Keratinocyte (primary cell): ENCODE measurements around the gene CTNND2. TPM values are rescaled to one million over a fixed set of nuclear protein-coding genes. Genes with fewer than 3 reads are reported as not detected.

Experiments
- DNase-seq: peaks from one replicate; pipeline ENCODE4 v3.0.0-alpha.2; 2011; ENCODE audit warnings: low read depth, missing footprints, low spot score
- FAIRE-seq: peaks from 2 replicates; lab custom pipeline; 2011; peaks lifted over from hg19 to GRCh38; lab: Jason Lieb, UNC
- H2AFZ ChIP-seq: 2 replicates; pipeline ENCODE4 v1.6.0; 2012; ENCODE audit warnings: low read length, control low read depth, inconsistent platforms; ENCODE audit not compliant: control insufficient read depth
- H3K27ac ChIP-seq: 2 replicates; pipeline ENCODE4 v1.5.1; 2011; ENCODE audit warnings: low read length; ENCODE audit not compliant: control insufficient read depth, insufficient read depth
- H3K27me3 ChIP-seq: 3 replicates; pipeline ENCODE4 v1.6.0; 2011; ENCODE audit warnings: low read length; ENCODE audit not compliant: control insufficient read depth, insufficient read depth; ENCODE audit errors: extremely low read depth
- H3K36me3 ChIP-seq, 2 experiments: 2 replicates in 1 of 2; 3 replicates in 1 of 2; pipeline ENCODE4 v1.5.1; 2011; ENCODE audit warnings: low read length in 2 of 2, mild to moderate bottlenecking in 1 of 2; ENCODE audit not compliant: control insufficient read depth in 2 of 2, insufficient read depth in 2 of 2; ENCODE audit errors: extremely low read depth in 1 of 2
- H3K4me1 ChIP-seq: 3 replicates; pipeline ENCODE4 v1.5.1; 2011; ENCODE audit warnings: low read length; ENCODE audit not compliant: control insufficient read depth, insufficient read depth; ENCODE audit errors: extremely low read depth
- H3K4me2 ChIP-seq: 3 replicates; pipeline ENCODE4 v1.6.0; 2011; ENCODE audit warnings: low read depth, low read length; ENCODE audit not compliant: control insufficient read depth, insufficient read depth; ENCODE audit errors: extremely low read depth
- H3K4me3 ChIP-seq, 3 experiments: fragments of 200-600 bp in 1 of 3; sonication (generic) in 1 of 3; 2 replicates in 2 of 3; 3 replicates in 1 of 3; pipeline ENCODE4 v1.5.1; 2011 to 2016; ENCODE audit warnings: low read length in 3 of 3, mild to moderate bottlenecking in 3 of 3, control low read depth in 2 of 3, inconsistent platforms in 1 of 3, low read depth in 1 of 3, mixed read lengths in 1 of 3, mixed run types in 1 of 3, moderate library complexity in 1 of 3; ENCODE audit not compliant: control insufficient read depth in 2 of 3, insufficient read depth in 2 of 3; ENCODE audit errors: extremely low read depth in 1 of 3
- H3K79me2 ChIP-seq: 2 replicates; pipeline ENCODE4 v1.6.0; 2012; ENCODE audit warnings: low read length; ENCODE audit not compliant: control insufficient read depth, insufficient read depth
- H3K9ac ChIP-seq: 3 replicates; pipeline ENCODE4 v1.6.0; 2011; ENCODE audit warnings: low read length; ENCODE audit not compliant: control insufficient read depth, insufficient read depth; ENCODE audit errors: extremely low read depth
- H3K9me1 ChIP-seq: 3 replicates; pipeline ENCODE4 v1.6.0; 2011; ENCODE audit warnings: low read length; ENCODE audit not compliant: control insufficient read depth, insufficient read depth; ENCODE audit errors: extremely low read depth
- H3K9me3 ChIP-seq: 2 replicates; pipeline ENCODE4 v1.5.1; 2012; ENCODE audit warnings: low read depth, low read length; ENCODE audit not compliant: control insufficient read depth
- H4K20me1 ChIP-seq: 3 replicates; pipeline ENCODE4 v1.6.0; 2011; ENCODE audit warnings: low read length; ENCODE audit not compliant: control insufficient read depth, insufficient read depth; ENCODE audit errors: extremely low read depth
- EZH2 ChIP-seq: IDR thresholded peaks from one replicate; pipeline ENCODE4 v1.6.1; 2012; ENCODE audit warnings: inconsistent platforms, mild to moderate bottlenecking, low read length, moderate library complexity
- dilution Hi-C: fragments of 300-500 bp; cut with MboI; formaldehyde crosslinking; loops from one replicate; pipeline ENCODE4 v1.7.0; 2020; ENCODE audit warnings: low sequenced_read_pairs; ENCODE audit not compliant: extremely low pct_ligation_motif_present
- polyA plus RNA-seq, 5 experiments: library from polyadenylated mRNA; depleted of rRNA in 3 of 5; stranded (reverse) in 3 of 5; stranded (forward) in 1 of 5; unstranded in 1 of 5; fragments of >200 nt; gene quantifications; 1 replicate in 1 of 5; 2 replicates in 3 of 5; 3 replicates in 1 of 5; pipeline versions ENCODE4 v1.2.1 to v1.2.3, GENCODE V29; 2011 to 2012; ENCODE audit warnings: missing spikeins in 2 of 5, low read depth in 1 of 5, low replicate concordance in 1 of 5
- TF ChIP-seq, protein P1 (sequence below), 3 experiments: IDR thresholded peaks in 1 of 3; conservative IDR thresholded peaks in 1 of 3; optimal IDR thresholded peaks in 1 of 3; 2 replicates in 2 of 3; 3 replicates in 1 of 3; pipeline versions ENCODE3 to v1.5.1; 2011; ENCODE audit warnings: low read length in 3 of 3, mild to moderate bottlenecking in 3 of 3, moderate library complexity in 2 of 3, control low read depth in 1 of 3, inconsistent platforms in 1 of 3; ENCODE audit not compliant: insufficient read depth in 2 of 3; ENCODE audit errors: extremely low read depth in 1 of 3

The CTNND2 gene
- polyA plus RNA-seq, 1 donor (not counting 4 experiments of a cell fraction or from before 2014, with no cell fraction given): not detected

DNA sequence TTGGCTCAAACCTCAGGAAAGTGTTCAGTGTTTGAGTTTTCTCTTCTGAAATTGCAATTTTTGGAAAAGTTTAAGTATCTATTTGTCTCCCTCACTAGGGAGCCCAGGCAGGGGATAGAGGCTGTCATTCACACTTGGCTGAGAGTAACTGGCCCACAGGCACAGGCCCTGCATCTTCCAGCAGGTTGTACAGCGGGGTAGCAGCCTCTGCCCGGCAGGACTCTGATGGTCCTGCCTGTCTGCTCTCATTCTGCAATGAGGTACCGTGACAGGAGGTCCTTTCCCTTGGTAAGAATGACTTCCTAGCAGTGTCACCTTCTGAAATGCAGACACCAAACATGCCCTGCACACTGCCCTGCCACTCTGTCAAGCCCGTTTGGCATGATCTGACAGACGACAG is 860.4 kb downstream of the CTNND2 start:
- dilution Hi-C loops: no loop called here
- Histone ChIP-seq H3K9me3 (no peaks in the 10 kb centered on the region), H2AFZ (no peak overlapping the region), H3K36me3 (no peaks in the 10 kb centered on the region), H3K9me1 (no peaks in the 10 kb centered on the region), H4K20me1 (no peaks in the 10 kb centered on the region), H3K79me2 (no peaks in the 10 kb centered on the region), H3K4me1 (no peaks in the 10 kb centered on the region), H3K4me3 (no peak overlapping the region), H3K4me2 (no peak overlapping the region), H3K9ac (no peak overlapping the region), H3K27me3 (no peaks in the 10 kb centered on the region), H3K27ac (no peak overlapping the region)
- TF ChIP-seq, protein P1, sequence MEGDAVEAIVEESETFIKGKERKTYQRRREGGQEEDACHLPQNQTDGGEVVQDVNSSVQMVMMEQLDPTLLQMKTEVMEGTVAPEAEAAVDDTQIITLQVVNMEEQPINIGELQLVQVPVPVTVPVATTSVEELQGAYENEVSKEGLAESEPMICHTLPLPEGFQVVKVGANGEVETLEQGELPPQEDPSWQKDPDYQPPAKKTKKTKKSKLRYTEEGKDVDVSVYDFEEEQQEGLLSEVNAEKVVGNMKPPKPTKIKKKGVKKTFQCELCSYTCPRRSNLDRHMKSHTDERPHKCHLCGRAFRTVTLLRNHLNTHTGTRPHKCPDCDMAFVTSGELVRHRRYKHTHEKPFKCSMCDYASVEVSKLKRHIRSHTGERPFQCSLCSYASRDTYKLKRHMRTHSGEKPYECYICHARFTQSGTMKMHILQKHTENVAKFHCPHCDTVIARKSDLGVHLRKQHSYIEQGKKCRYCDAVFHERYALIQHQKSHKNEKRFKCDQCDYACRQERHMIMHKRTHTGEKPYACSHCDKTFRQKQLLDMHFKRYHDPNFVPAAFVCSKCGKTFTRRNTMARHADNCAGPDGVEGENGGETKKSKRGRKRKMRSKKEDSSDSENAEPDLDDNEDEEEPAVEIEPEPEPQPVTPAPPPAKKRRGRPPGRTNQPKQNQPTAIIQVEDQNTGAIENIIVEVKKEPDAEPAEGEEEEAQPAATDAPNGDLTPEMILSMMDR (optimal IDR thresholded peaks at IDR 0.05 in 1 of 3, IDR thresholded peaks at IDR 0.05 in 1 of 3, conservative IDR thresholded peaks at IDR 0.05 in 1 of 3; ENCODE audit: extremely low read depth in 1 of 3, insufficient read depth in 2 of 3, low read length in 3 of 3): no peak
- TF ChIP-seq EZH2: no peak
- DNase-seq (no peak), FAIRE-seq (no peak)

DNA sequence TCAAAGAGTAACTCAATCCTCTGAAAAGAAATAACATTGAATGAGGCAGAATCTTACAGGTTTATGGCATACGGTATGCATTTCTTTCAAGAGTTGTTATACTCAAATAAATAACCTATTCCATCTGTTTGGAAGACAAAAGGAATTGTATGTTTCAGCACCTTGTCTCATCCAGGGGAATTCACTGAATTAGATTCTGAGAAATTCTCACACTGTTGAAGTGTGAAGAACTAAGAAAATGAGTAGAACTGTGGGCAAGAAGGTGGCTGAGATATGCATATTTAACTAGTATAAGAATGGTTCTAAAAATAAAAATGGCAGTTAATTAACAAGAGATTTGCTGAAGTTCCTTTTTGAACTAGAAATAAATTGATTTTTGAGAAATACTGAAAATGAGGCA is 863.9 kb downstream of the CTNND2 start:
- no peaks in the 10 kb centered on the region for H3K27me3 ChIP-seq
- DNase-seq (no peak), FAIRE-seq (no peak)
- no peak overlapping the region for H3K9ac ChIP-seq
- no peaks in the 10 kb centered on the region for H3K79me2 ChIP-seq
- H4K20me1 ChIP-seq: no peaks in the 10 kb centered on the region
- H3K4me1 ChIP-seq: no peaks in the 10 kb centered on the region
- H3K36me3 ChIP-seq: no peaks in the 10 kb centered on the region
- dilution Hi-C loops: no loop called here
- H3K9me3 ChIP-seq: no peaks in the 10 kb centered on the region
- no peak overlapping the region for H3K4me3 ChIP-seq
- H2AFZ ChIP-seq: no peak overlapping the region
- no peak overlapping the region for H3K27ac ChIP-seq
- H3K9me1 ChIP-seq: no peaks in the 10 kb centered on the region
- H3K4me2 ChIP-seq: no peak overlapping the region
- TF ChIP-seq, protein P1 (optimal IDR thresholded peaks at IDR 0.05 in 1 of 3, IDR thresholded peaks at IDR 0.05 in 1 of 3, conservative IDR thresholded peaks at IDR 0.05 in 1 of 3; ENCODE audit: extremely low read depth in 1 of 3, insufficient read depth in 2 of 3, low read length in 3 of 3): no peak
- TF ChIP-seq EZH2: no peak
